8988T (cell line): Measurements from ENCODE around the gene KRTAP2-3.

ENCODE experiments used
- DNase-seq: peaks from one replicate; pipeline ENCODE4 v3.0.0; 2011

Gene KRTAP2-3

GRCh38 chr17:41026715-41027471, 33.0 kb downstream of the KRTAP2-3 start, which contains the start of gene KRTAP1-5:
Gene KRTAP1-5 (minus strand): TSS chr17:41027208. CDS start chr17:41027155, 53 bp downstream.
- DNase-seq = no peak

- no peak for DNase-seq
Measured at GRCh38 chr17:41024697-41025096, 35.2 kb downstream of the KRTAP2-3 start.

- no peak for DNase-seq
Measured at GRCh38 chr17:41020336-41020735, 39.6 kb downstream of the KRTAP2-3 start.

GRCh38 chr17:41019415-41019814, 40.5 kb downstream of the KRTAP2-3 start:
- DNase-seq = no peak

- no peak for DNase-seq
Measured at GRCh38 chr17:41018541-41018940, 41.4 kb downstream of the KRTAP2-3 start.

- DNase-seq = no peak
Measured at GRCh38 chr17:41016578-41017215, 43.2 kb downstream of the KRTAP2-3 start.

GRCh38 chr17:41015454-41015853, 44.5 kb downstream of the KRTAP2-3 start:
- no peak for DNase-seq

GRCh38 chr17:41013606-41014005, 46.3 kb downstream of the KRTAP2-3 start:
- DNase-seq = no peak

GRCh38 chr17:41013181-41013580, 46.7 kb downstream of the KRTAP2-3 start:
- DNase-seq = no peak

GRCh38 chr17:41012326-41013120, 47.4 kb downstream of the KRTAP2-3 start:
- no peak for DNase-seq

- no peak for DNase-seq
Measured at GRCh38 chr17:41010441-41010840, 49.5 kb downstream of the KRTAP2-3 start.

- DNase-seq = no peak
Measured at GRCh38 chr17:41009936-41010335, 50.0 kb downstream of the KRTAP2-3 start.

GRCh38 chr17:41009301-41009760, 50.6 kb downstream of the KRTAP2-3 start:
- DNase-seq = no peak
